Esophagus muscularis mucosa (tissue), 4 donors: ENCODE results near the gene BDH1. TPM values are rescaled to one million over a fixed set of nuclear protein-coding genes. Genes with fewer than 3 reads are reported as not detected.

ENCODE experiments used
- DNase-seq: peaks from one replicate; pipeline ENCODE4 v3.0.0-alpha.2; 2017; ENCODE audit errors: extremely low spot score
- H3K27ac ChIP-seq, 4 donors: fragments of 200-600 bp; sonication (generic); replicated peaks in 1 of 4; 1 replicate in 3 of 4; 2 replicates in 1 of 4; pipeline ENCODE4 v1.5.1; 2016 to 2019; ENCODE audit warnings: mild to moderate bottlenecking in 1 of 4
- H3K27me3 ChIP-seq, 4 donors: fragments of 200-600 bp; sonication (generic); one replicate each; pipeline versions ENCODE4 v1.5.1 to v1.6.0; 2016 to 2019
- H3K36me3 ChIP-seq, 4 donors: fragments of 200-600 bp; sonication (generic); one replicate each; pipeline ENCODE4 v1.5.1; 2016 to 2019
- H3K4me1 ChIP-seq, 4 donors: fragments of 200-600 bp; sonication (generic); one replicate each; pipeline ENCODE4 v1.5.1; 2016 to 2019
- H3K4me3 ChIP-seq, 4 donors: fragments of 200-600 bp; sonication (generic); 1 replicate in 2 of 4; 2 replicates in 2 of 4; pipeline ENCODE4 v1.5.1; 2016 to 2019; ENCODE audit warnings: mild to moderate bottlenecking in 4 of 4, moderate library complexity in 1 of 4
- H3K9me3 ChIP-seq, 4 donors: fragments of 200-600 bp; sonication (generic); 1 replicate in 3 of 4; 2 replicates in 1 of 4; pipeline ENCODE4 v1.5.1; 2016 to 2019
- EP300 ChIP-seq: sonication (generic); formaldehyde crosslinking; IDR thresholded peaks from one replicate; pipeline ENCODE4 v1.6.1; 2017; ENCODE audit warnings: antibody characterized with exemption
- POLR2A ChIP-seq: fragments of 450-650 bp; IDR thresholded peaks from one replicate; pipeline ENCODE4 v1.6.1; 2017; ENCODE audit warnings: antibody characterized with exemption, moderate library complexity, mild to moderate bottlenecking, low read depth
- POLR2AphosphoS5 ChIP-seq, 2 donors: sonication (generic); formaldehyde crosslinking; IDR thresholded peaks; one replicate each; pipeline ENCODE4 v1.6.1; 2017; ENCODE audit warnings: antibody characterized with exemption in 2 of 2
- WGBS: methylation state at CpG from one replicate; pipeline ENCODE4 v1.1.5; 2018; 5-methylcytosine and 5-hydroxymethylcytosine counted together
- intact Hi-C: fragments of 100-400 bp; cut with DNase I; formaldehyde crosslinking; loops from one replicate; pipeline ENCODE4 v1.15.1; 2023
- total RNA-seq, 4 donors: library from RNA; depleted of rRNA; stranded (reverse); fragments of >200 nt; gene quantifications; one replicate each; pipeline versions ENCODE4 v1.1.0 to v1.2.1, GENCODE V29; 2016
- TF ChIP-seq, protein P1 (sequence below), 3 experiments: fragments of 200-600 bp in 2 of 3; fragments of 450-650 bp in 1 of 3; sonication (generic) in 2 of 3; IDR thresholded peaks; one replicate each; pipeline ENCODE4 v1.5.1; 2017 to 2019; ENCODE audit warnings: antibody characterized with exemption in 3 of 3, mild to moderate bottlenecking in 2 of 3, moderate library complexity in 1 of 3

BDH1 gene
- total RNA-seq, 4 donors from 2014 or later: 9.1 to 18.7 (median 14.6) TPM

DNA sequence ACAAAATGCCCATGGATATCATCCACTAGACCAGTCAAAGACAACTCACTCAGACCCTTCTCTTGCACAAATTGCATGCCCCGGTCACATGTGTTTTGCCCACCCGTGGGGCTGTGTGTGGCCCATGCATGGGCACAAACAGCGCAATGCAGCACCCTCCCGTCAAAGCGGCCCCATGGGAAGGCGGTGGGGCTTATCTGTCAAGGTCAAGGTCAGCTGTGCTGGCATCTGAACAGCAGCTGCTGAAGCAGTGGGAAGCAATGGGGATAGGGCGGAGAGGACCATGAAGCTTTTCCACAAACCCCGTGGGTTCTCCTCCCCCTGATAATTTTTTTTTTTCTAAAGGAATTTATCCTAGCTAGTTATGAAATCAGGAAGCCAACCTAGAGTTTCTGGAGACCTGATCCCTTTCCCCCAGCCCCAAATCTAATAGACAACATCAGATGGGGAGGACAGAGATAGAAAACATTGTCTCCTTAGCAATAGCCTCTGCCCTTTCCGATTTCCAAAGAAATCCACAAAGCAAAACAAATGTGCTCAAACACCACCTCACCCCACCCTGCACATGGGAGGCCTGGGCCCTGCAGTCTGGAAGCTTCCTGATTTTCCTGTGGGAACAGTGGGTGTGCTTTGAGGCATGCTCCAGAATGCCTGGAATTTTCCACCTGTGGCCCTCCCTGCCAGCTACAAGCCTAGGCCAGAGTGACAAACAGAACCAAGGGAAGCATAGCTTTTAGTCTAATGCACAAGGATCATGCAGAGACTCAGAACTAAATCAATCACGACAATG is 84.4 kb downstream of the BDH1 start:
- 92% methylated on average over 10 of the region's 10 CpGs for WGBS
- peaks cover 0 to 12% (median 11%) of the 10 kb centered on the region in 4 donors for H3K4me1 ChIP-seq
- DNase-seq: no peak
- no peak overlapping the region for H3K4me3 ChIP-seq
- H3K36me3 ChIP-seq: no peaks in the 10 kb centered on the region
- H3K27me3 ChIP-seq: peaks cover 0 to 13% (median 0%) of the 10 kb centered on the region in 4 donors
- no peak overlapping the region for H3K27ac ChIP-seq
- no peaks in the 10 kb centered on the region for H3K9me3 ChIP-seq
- TF ChIP-seq EP300 (no peak), POLR2A (no peak), POLR2AphosphoS5 (IDR thresholded peaks at IDR 0.05) (no peak)
- TF ChIP-seq, protein P1, sequence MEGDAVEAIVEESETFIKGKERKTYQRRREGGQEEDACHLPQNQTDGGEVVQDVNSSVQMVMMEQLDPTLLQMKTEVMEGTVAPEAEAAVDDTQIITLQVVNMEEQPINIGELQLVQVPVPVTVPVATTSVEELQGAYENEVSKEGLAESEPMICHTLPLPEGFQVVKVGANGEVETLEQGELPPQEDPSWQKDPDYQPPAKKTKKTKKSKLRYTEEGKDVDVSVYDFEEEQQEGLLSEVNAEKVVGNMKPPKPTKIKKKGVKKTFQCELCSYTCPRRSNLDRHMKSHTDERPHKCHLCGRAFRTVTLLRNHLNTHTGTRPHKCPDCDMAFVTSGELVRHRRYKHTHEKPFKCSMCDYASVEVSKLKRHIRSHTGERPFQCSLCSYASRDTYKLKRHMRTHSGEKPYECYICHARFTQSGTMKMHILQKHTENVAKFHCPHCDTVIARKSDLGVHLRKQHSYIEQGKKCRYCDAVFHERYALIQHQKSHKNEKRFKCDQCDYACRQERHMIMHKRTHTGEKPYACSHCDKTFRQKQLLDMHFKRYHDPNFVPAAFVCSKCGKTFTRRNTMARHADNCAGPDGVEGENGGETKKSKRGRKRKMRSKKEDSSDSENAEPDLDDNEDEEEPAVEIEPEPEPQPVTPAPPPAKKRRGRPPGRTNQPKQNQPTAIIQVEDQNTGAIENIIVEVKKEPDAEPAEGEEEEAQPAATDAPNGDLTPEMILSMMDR (IDR thresholded peaks at IDR 0.05): no peak
- intact Hi-C loops: no loop called here

DNA sequence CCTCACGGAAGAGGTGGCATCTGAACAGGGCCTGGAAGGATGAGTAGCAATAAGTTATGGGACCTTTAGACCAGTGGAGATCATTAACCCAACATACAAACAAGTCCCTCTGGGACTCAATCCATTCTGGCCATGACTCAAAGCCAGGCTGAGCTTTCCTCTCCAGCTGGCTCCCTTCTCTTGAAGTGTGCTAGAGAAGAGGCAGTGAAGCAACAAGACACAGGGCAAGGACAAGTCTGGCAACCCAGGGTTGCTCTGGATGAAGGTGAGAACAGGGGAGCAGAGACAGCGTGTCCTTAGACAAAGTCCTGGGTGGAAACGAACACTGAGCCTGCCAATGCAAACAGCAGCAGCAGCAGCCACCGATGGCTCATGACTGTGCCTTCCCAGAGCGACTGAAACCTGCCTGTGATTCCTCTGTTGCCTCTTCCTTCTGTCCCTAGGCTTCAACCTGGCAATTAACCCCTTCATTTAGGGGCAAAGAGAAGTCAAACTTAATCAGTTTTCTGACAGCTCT is 86.8 kb downstream of the BDH1 start:
- H3K4me3 ChIP-seq: no peak overlapping the region
- H3K36me3 ChIP-seq: no peaks in the 10 kb centered on the region
- H3K9me3 ChIP-seq: no peaks in the 10 kb centered on the region
- peaks cover 0 to 12% (median 11%) of the 10 kb centered on the region in 4 donors for H3K4me1 ChIP-seq
- intact Hi-C loops: no loop called here
- H3K27me3 ChIP-seq: peaks cover 0 to 5% (median 0%) of the 10 kb centered on the region in 4 donors
- no peak for DNase-seq
- TF ChIP-seq EP300: no peak
- no peak for TF ChIP-seq POLR2A
- TF ChIP-seq, protein P1 (IDR thresholded peaks at IDR 0.05): no peak
- no peak for TF ChIP-seq POLR2AphosphoS5 (IDR thresholded peaks at IDR 0.05)
- no peak overlapping the region for H3K27ac ChIP-seq
- WGBS: 49% methylated on average over 5 of the region's 5 CpGs

DNA sequence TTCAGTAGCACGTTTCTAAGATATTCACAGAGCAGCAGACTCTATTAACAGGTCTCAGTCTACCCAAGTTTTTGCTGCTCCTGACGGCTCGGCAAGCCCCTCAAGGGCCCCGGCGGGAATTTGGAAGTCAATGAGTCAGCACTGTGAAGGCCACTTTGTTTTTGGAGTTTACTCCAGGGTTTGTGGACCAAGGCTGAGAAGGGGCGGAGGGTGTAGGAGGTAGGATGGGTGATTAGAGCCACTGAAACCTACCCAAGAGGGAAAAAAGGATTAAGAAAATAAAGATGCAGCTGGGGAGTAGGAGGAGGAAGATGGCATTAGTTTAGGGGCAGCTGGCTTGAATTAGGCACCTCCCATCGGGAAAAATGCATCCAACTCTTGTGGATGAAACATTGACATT is 87.6 kb downstream of the BDH1 start:
- H3K4me3 ChIP-seq: no peak overlapping the region
- 85% methylated on average over 7 of the region's 7 CpGs for WGBS
- intact Hi-C loops: no loop called here
- no peaks in the 10 kb centered on the region for H3K27me3 ChIP-seq
- no peaks in the 10 kb centered on the region for H3K9me3 ChIP-seq
- TF ChIP-seq POLR2A (no peak), POLR2AphosphoS5 (IDR thresholded peaks at IDR 0.05) (no peak), EP300 (no peak)
- TF ChIP-seq, protein P1 (IDR thresholded peaks at IDR 0.05): no peak
- H3K27ac ChIP-seq: no peak overlapping the region
- no peaks in the 10 kb centered on the region for H3K36me3 ChIP-seq
- no peak for DNase-seq
- peaks cover 0 to 12% (median 11%) of the 10 kb centered on the region in 4 donors for H3K4me1 ChIP-seq

DNA sequence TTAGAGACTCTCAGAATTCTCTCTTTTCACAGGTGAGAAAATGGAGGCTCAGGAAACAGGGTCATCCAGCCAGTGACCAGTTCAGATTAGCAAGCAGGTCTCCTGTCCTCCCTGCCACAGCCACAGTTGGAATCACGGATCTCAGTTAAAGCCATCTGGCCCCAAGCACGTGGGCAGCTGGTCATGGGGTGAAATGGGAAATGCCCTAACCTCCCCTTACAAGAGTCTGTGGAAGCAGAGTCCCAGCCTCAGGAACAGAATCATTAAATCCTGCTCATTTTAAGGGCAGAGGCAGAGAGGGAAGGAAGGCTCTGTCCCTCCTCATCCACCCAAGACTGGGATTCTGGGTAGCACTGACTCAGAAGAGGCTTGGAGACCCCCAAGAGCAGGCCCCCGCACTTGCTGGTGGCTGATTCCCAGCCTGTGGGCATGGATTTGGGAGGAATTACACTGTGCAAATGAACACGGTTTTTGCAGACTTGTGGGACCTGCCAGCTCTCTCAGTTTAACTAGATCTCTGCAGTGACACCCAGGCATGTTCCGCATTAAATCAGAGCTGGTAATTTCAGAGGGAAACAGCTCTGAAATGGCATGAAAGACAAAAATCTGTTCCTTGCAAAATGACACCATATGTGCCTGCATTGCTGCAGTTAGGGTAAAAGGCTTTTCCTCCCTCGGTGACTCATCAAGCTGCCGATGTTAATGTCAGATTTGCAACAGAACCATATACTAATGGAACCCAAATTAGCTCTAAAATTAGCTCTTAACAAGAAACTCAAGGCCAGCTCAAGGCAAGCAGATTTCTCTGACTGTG is 89.0 kb downstream of the BDH1 start:
- H3K9me3 ChIP-seq: no peaks in the 10 kb centered on the region
- H3K4me3 ChIP-seq: no peak overlapping the region
- H3K27me3 ChIP-seq: no peaks in the 10 kb centered on the region
- peaks cover 0 to 12% (median 11%) of the 10 kb centered on the region in 4 donors for H3K4me1 ChIP-seq
- H3K27ac ChIP-seq: no peak overlapping the region
- intact Hi-C loops: no loop called here
- H3K36me3 ChIP-seq: no peaks in the 10 kb centered on the region
- no peak for DNase-seq
- TF ChIP-seq, protein P1 (IDR thresholded peaks at IDR 0.05): no peak
- TF ChIP-seq POLR2AphosphoS5 (IDR thresholded peaks at IDR 0.05) (no peak), POLR2A (no peak), EP300 (no peak)
- 33% methylated on average over 6 of the region's 7 CpGs for WGBS
